SK-N-MC (cell line): ENCODE measurements around the gene GRK3.

Experiments
- EZH2 ChIP-seq: fragments of 200-600 bp; sonication (generic); IDR thresholded peaks from one replicate; pipeline ENCODE4 v1.6.1; 2017; ENCODE audit warnings: antibody characterized with exemption
- FOXP2 ChIP-seq: optimal IDR thresholded peaks from 2 replicates; pipeline ENCODE3; 2011; ENCODE audit warnings: mild to moderate bottlenecking, moderate library complexity; ENCODE audit not compliant: insufficient read depth; ENCODE audit errors: extremely low read length, control extremely low read depth
- POLR2AphosphoS5 ChIP-seq: IDR thresholded peaks from 2 replicates; pipeline ENCODE4 v1.6.1; 2012; ENCODE audit warnings: mild to moderate bottlenecking, low read depth, low read length, borderline replicate concordance

DNA sequence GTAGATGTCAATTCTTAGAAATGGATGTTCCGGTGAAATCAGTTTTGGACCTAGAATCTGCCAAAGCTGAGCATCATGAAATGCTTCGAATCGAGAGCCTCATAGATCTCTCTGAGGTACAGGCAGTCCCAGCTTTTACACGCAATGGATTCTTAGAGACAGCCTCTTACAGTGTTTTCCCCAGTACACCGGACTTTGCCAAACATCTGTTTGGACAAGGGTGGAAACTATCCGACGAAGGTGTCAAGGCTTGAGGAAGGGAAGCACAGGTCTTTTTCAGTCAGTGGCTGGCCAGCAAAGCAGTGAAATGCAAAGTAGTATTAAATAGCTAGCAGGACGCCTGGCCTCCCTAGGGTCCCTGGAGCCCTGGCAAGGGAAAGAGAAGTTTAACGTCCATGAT is 4.9 kb downstream of the GRK3 start:
- no peak for TF ChIP-seq EZH2
- no peak for TF ChIP-seq POLR2AphosphoS5
- TF ChIP-seq FOXP2, result no peak
